ENCODE measurements around the gene CNTN5. TPM values are rescaled to one million over a fixed set of nuclear protein-coding genes. Genes with fewer than 3 reads are reported as not detected.

The CNTN5 gene
- total RNA-seq, 1 experiment from 2014 or later, result not detected

- Histone ChIP-seq H3K79me2 (ENCODE audit: insufficient read depth, low read length) (no peaks in the 10 kb centered on the region), H2BK20ac (ENCODE audit: low read depth, low read length, poor library complexity, severe bottlenecking) (no peak overlapping the region), H3K4ac (ENCODE audit: low read depth, low read length) (no peak overlapping the region), H2AFZ (ENCODE audit: low read length) (no peak overlapping the region), H3K9ac (ENCODE audit: extremely low read depth, insufficient read length, low read length) (no peak overlapping the region), H3K4me2 (ENCODE audit: insufficient read depth, insufficient read length, low read length) (no peak overlapping the region), H3K23ac (ENCODE audit: insufficient read length, low read depth, low read length) (no peak overlapping the region), H3K9me3 (ENCODE audit: control insufficient read depth, low read depth, low read length) (no peaks in the 10 kb centered on the region), H2BK5ac (ENCODE audit: insufficient read length, low read length) (no peak overlapping the region), H2BK12ac (ENCODE audit: insufficient read length, low read depth, low read length) (no peak overlapping the region), H3T11ph (ENCODE audit: low read length) (no peak overlapping the region), H3K14ac (ENCODE audit: insufficient read depth, low read length) (no peak overlapping the region), H3K79me1 (ENCODE audit: insufficient read depth, low read depth, low read length, poor library complexity, severe bottlenecking) (no peaks in the 10 kb centered on the region), H4K20me1 (ENCODE audit: control insufficient read depth, insufficient read depth, insufficient read length) (no peaks in the 10 kb centered on the region), H3K18ac (ENCODE audit: insufficient read length, low read depth, low read length) (no peak overlapping the region), H4K8ac (replicated peaks; ENCODE audit: insufficient read length, low read depth, low read length) (no peak overlapping the region), H3K56ac (ENCODE audit: insufficient read length, low read depth, low read length) (no peak overlapping the region), H3K27me3 (ENCODE audit: insufficient read depth, low read length) (no peaks in the 10 kb centered on the region), H4K91ac (ENCODE audit: insufficient read length, low read depth, low read length) (no peak overlapping the region), H4K5ac (ENCODE audit: insufficient read length, low read depth, low read length) (no peak overlapping the region), H2BK120ac (ENCODE audit: low read depth, low read length, poor library complexity, severe bottlenecking) (no peak overlapping the region), H2AK5ac (ENCODE audit: insufficient read length, low read length) (no peak overlapping the region), H2BK15ac (ENCODE audit: low read depth, low read length) (no peak overlapping the region), H3K23me2 (ENCODE audit: insufficient read length, low read depth, low read length, poor library complexity, severe bottlenecking) (no peaks in the 10 kb centered on the region), H3K27ac (ENCODE audit: insufficient read length, low read depth, low read length) (no peak overlapping the region), H3K4me1 (ENCODE audit: insufficient read depth, low read length) (no peaks in the 10 kb centered on the region)
- DNase-seq, result no peak
- WGBS (ENCODE audit: extremely low coverage, insufficient read length, low lambda C conversion rate), result no CpG with 5 or more reads among the region's 2 CpGs
- H3K4me3 Mint-ChIP-seq, result no peak overlapping the region
- no peaks in the 10 kb centered on the region for H3K36me3 Mint-ChIP-seq (ENCODE audit: insufficient read depth in 1 of 3, low read depth in 3 of 3)
- no peaks in the 10 kb centered on the region for H3K27me3 Mint-ChIP-seq (ENCODE audit: low read depth)
- H3K27ac Mint-ChIP-seq, result no peak overlapping the region
- no peaks in the 10 kb centered on the region for H3K4me1 Mint-ChIP-seq
- TF ChIP-seq CTCF (conservative IDR thresholded peaks at IDR 0.05), result no peak
- no peaks in the 10 kb centered on the region for H3K9me3 Mint-ChIP-seq
Measured at GRCh38 chr11:100208207-100208606, 1187.5 kb downstream of the CNTN5 start.
